TTC549 (cell line): Measurements from ENCODE around the gene RASGRF1.
"Not testable (repeated sequence)": the region's sequence is repeated elsewhere in the genome, so short reads cannot be mapped to it uniquely, and the experiment has no call there.

Experiments
- FAIRE-seq: peaks from 2 replicates; lab custom pipeline; 2012; peaks lifted over from hg19 to GRCh38; lab: Jason Lieb, UNC

The RASGRF1 gene

GRCh38 chr15:79037848-79038247 is 52.7 kb downstream of the RASGRF1 start:
- FAIRE-seq: no peak

- no peak for FAIRE-seq
Measured at GRCh38 chr15:79036323-79036722, 54.3 kb downstream of the RASGRF1 start.

- FAIRE-seq: no peak
Measured at GRCh38 chr15:79035814-79036213, 54.8 kb downstream of the RASGRF1 start.

GRCh38 chr15:79035111-79035601 is 55.4 kb downstream of the RASGRF1 start:
- no peak for FAIRE-seq

- FAIRE-seq: no peak
Measured at GRCh38 chr15:79034284-79034683, 56.3 kb downstream of the RASGRF1 start.

GRCh38 chr15:79032656-79033055 is 57.9 kb downstream of the RASGRF1 start:
- no peak for FAIRE-seq

GRCh38 chr15:79031821-79032220 is 58.8 kb downstream of the RASGRF1 start:
- FAIRE-seq: no peak

- FAIRE-seq: no peak
Measured at GRCh38 chr15:79031201-79031600, 59.4 kb downstream of the RASGRF1 start.

- FAIRE-seq: no peak
Measured at GRCh38 chr15:79030470-79030869, 60.1 kb downstream of the RASGRF1 start.

- FAIRE-seq: no peak
Measured at GRCh38 chr15:79028411-79028964, 62.1 kb downstream of the RASGRF1 start.

GRCh38 chr15:79027532-79028410 is 62.8 kb downstream of the RASGRF1 start:
- no peak for FAIRE-seq

GRCh38 chr15:79025802-79026201 is 64.8 kb downstream of the RASGRF1 start:
- no peak for FAIRE-seq

- no peak for FAIRE-seq
Measured at GRCh38 chr15:79025201-79025600, 65.4 kb downstream of the RASGRF1 start.

GRCh38 chr15:79024493-79024892 is 66.1 kb downstream of the RASGRF1 start:
- not testable (repeated sequence) for FAIRE-seq

- FAIRE-seq: no peak
Measured at GRCh38 chr15:79023918-79024317, 66.7 kb downstream of the RASGRF1 start.

- no peak for FAIRE-seq
Measured at GRCh38 chr15:79023546-79023890, 67.1 kb downstream of the RASGRF1 start.

GRCh38 chr15:79018960-79019359 is 71.6 kb downstream of the RASGRF1 start:
- FAIRE-seq: no peak

GRCh38 chr15:79017953-79018352 is 72.6 kb downstream of the RASGRF1 start:
- FAIRE-seq: no peak

GRCh38 chr15:79016527-79017170 is 73.9 kb downstream of the RASGRF1 start:
- FAIRE-seq: no peak

- no peak for FAIRE-seq
Measured at GRCh38 chr15:79015416-79015815, 75.2 kb downstream of the RASGRF1 start.

GRCh38 chr15:79010278-79010677 is 80.3 kb downstream of the RASGRF1 start:
- FAIRE-seq: no peak

GRCh38 chr15:79009379-79009778 is 81.2 kb downstream of the RASGRF1 start:
- no peak for FAIRE-seq

- no peak for FAIRE-seq
Measured at GRCh38 chr15:79008659-79009058, 81.9 kb downstream of the RASGRF1 start.
